GM20000 (cell line): ENCODE data around the gene RBM20.
"Not testable (repeated sequence)": the region's sequence is repeated elsewhere in the genome, so short reads cannot be mapped to it uniquely, and the experiment has no call there.

Source experiments
- DNase-seq: peaks from one replicate; pipeline ENCODE4 v3.0.0; 2012; ENCODE audit warnings: low spot score
- TF ChIP-seq, protein P1 (sequence below): IDR thresholded peaks from 2 replicates; pipeline ENCODE4 v1.5.1; 2012; ENCODE audit warnings: mild to moderate bottlenecking, control low read depth; ENCODE audit errors: extremely low read depth, missing control alignments

The RBM20 gene

DNA sequence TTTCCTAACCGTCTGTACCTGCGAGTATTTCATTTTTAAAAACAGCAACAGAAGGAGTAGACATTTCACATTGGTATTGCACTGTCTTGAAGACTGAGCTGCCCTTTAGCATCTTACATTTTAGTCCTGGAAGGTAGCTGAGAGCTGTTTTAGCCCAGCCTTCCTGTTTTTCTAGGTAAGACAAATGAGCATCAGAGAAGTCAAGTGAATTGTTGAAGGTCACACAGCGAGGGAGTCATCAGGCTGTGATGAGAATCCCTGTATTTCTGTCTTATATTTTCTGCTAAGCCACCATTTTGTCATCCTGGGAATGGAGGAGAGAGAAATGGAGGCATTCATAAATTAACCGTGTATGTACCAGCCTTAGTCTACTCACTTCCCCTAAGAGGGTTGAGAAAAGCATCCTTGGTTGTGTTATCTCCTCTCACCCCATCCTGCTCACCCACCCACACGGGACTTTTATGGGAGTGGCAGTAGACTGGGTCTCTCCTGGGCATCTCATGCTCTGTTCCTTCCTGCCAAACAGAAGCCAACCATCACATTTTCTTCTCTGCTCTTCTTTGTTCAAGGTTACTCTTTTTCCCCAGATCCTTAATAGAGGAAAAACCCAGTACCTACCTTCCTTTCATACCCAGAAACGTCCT is 8.5 kb downstream of the RBM20 start:
- no peak for DNase-seq
- TF ChIP-seq, protein P1, sequence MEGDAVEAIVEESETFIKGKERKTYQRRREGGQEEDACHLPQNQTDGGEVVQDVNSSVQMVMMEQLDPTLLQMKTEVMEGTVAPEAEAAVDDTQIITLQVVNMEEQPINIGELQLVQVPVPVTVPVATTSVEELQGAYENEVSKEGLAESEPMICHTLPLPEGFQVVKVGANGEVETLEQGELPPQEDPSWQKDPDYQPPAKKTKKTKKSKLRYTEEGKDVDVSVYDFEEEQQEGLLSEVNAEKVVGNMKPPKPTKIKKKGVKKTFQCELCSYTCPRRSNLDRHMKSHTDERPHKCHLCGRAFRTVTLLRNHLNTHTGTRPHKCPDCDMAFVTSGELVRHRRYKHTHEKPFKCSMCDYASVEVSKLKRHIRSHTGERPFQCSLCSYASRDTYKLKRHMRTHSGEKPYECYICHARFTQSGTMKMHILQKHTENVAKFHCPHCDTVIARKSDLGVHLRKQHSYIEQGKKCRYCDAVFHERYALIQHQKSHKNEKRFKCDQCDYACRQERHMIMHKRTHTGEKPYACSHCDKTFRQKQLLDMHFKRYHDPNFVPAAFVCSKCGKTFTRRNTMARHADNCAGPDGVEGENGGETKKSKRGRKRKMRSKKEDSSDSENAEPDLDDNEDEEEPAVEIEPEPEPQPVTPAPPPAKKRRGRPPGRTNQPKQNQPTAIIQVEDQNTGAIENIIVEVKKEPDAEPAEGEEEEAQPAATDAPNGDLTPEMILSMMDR: no peak

DNA sequence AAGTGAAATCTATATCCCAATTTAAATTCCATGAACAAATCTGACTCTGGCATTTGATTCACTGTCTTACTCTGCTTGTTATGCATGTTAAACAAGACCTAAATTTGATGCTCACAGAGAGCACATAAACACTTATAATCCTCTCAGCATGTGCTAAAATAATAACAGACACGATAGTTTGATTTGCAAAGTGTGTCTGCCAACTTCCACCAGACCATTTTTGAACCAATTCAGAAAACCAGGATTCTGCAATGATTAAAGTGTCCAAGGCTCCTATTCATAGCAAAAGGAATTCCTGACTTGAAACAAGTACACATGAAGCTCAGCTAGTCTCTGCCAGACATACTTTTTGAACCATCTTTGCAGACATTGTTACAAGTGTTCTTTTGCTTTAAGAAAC is 11.2 kb downstream of the RBM20 start:
- TF ChIP-seq, protein P1: no peak
- DNase-seq: no peak

DNA sequence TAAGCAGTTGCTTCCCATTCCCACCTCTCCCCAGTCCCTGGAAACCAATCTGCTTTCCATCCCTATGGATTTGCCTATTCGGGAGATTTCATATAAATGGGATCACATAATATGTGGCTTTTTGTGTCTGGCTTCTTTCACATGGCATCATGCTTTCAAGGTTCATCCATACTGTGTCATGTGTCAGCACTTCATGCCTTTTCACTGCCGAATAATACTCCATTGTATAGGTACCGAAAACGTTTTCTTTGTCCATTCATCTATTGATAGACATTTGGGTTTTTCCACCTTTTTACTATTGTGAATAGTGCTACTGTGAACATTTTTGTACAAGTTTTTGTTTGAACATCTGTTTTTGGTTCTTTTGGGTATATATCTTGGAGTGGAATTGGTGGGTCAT is 12.5 kb downstream of the RBM20 start:
- TF ChIP-seq, protein P1: no peak

DNA sequence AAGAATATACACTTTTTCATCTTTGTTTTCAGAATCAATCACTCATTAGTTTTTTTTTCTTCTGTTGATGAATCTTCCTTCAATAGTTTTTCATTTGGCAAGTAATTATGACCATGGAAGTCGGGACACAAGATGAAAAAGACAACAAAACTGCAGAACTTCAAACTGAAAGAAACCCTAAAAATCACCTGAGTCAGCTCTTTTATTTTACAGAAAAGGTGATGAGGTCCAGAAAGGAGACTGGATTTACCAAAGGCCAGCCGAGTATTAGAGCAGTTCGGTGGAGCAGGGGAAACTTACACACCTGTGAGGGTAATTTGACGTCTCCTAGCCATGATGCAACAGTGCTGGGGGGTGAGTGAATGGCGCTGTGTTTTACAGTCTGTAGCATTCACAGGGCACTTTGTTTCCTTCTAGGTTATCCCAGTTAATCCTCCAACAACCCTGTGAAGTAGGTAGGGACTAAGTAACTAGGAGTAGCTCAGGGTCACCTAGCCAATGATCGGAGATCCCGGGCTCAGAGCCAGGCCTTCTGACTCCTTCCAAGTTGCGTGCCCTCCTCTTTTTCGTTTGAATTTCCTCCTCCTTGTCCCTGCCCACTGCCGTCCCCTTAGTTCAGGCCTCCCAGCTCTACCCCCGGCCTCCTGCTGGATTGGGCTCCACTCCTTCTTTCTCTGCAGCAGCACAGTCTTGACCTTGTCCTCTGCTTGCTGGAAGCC is 14.0 kb downstream of the RBM20 start:
- DNase-seq: no peak
- TF ChIP-seq, protein P1: no peak

More for the DNA sequence above, 12.5 kb downstream of the RBM20 start:
- no peak for DNase-seq

DNA sequence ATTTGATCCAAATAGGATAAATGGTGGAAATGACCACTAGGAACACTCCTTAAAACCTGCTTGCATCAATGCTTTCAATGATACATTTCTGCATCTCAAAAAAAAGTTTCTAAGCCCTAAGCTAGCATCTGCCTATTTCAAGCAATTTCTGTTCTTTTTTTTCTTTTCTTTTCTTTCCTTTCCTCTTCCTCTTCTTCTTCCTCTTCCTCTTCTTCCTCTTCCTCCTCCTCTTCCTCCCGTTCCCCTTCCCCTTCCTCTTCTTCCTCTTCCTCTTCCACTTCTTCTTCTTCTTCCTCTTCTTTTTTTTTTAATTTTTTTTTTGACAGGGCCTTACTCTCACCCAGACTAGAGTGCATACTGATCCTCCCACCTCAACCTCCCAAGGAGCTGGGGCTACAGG is 15.4 kb downstream of the RBM20 start:
- TF ChIP-seq, protein P1: no peak
- no peak for DNase-seq

DNA sequence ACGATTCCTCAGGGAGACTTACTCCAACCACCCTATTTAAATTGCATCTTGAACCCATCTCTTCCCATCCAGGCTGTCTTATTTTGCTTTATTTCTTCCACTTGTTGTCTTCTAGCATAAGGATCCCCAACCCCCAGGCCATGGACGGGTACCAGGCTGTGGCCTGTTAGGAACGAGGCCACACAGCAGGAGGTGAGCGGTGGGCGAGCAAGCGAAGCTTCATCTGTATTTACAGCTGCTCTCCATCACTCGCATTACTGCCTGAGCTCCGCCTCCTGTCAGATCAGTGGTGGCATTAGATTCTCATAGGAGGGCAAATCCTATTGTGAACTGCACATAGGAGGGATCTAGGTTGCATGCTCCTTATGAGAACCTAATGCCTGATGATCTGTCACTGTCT is 16.2 kb downstream of the RBM20 start:
- DNase-seq: not testable (repeated sequence)

DNA sequence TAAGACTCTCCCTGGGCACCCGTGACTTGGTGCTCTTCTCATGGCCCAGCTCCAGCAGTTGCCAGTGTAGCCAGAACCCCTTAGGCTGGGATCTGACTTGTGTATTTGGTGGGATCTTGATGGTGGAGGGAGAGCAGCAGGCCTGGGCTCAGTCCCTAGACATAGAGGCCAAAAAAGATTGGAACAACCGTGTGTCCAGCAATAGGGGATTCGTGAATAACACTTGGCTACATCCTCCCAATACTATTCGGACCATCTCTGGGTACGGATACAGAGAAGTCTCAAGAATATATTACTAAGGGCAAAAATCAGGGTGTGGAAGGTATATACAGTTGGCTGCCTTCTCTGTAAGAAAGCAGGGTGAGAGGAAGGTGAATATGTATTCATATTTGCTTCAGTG is 17.2 kb downstream of the RBM20 start:
- TF ChIP-seq, protein P1: no peak
- DNase-seq: no peak
